ENCODE data around the gene MAPRE3.

MAPRE3 gene

GRCh38 chr2:27001950-27002349, 31.5 kb downstream of the MAPRE3 start:
- no peak overlapping the region for H3K4me3 ChIP-seq (ENCODE audit: low read depth, low read length)
- no peak for TF ChIP-seq CTCF (IDR thresholded peaks at IDR 0.05; ENCODE audit: insufficient read depth, low read depth, low read length, missing control alignments)
- DNase-seq (ENCODE audit: low read depth) = no peak

- DNase-seq (ENCODE audit: low read depth) = no peak
- TF ChIP-seq CTCF (IDR thresholded peaks at IDR 0.05; ENCODE audit: insufficient read depth, low read depth, low read length, missing control alignments) = no peak
- no peak overlapping the region for H3K4me3 ChIP-seq (ENCODE audit: low read depth, low read length)
Observed at GRCh38 chr2:27003007-27003406, 32.6 kb downstream of the MAPRE3 start.

GRCh38 chr2:27003857-27004256, 33.4 kb downstream of the MAPRE3 start:
- DNase-seq (ENCODE audit: low read depth) = peak; percentile 17
- no peak overlapping the region for H3K4me3 ChIP-seq (ENCODE audit: low read depth, low read length)
- TF ChIP-seq CTCF (IDR thresholded peaks at IDR 0.05; ENCODE audit: insufficient read depth, low read depth, low read length, missing control alignments) = no peak

- no peak for TF ChIP-seq CTCF (IDR thresholded peaks at IDR 0.05; ENCODE audit: insufficient read depth, low read depth, low read length, missing control alignments)
- no peak overlapping the region for H3K4me3 ChIP-seq (ENCODE audit: low read depth, low read length)
- DNase-seq (ENCODE audit: low read depth) = no peak
Observed at GRCh38 chr2:27006602-27007415, 36.4 kb downstream of the MAPRE3 start.

- no peak for DNase-seq (ENCODE audit: low read depth)
- no peak for TF ChIP-seq CTCF (IDR thresholded peaks at IDR 0.05; ENCODE audit: insufficient read depth, low read depth, low read length, missing control alignments)
- no peak overlapping the region for H3K4me3 ChIP-seq (ENCODE audit: low read depth, low read length)
Observed at GRCh38 chr2:27007416-27008374, 37.3 kb downstream of the MAPRE3 start.

GRCh38 chr2:27008678-27009077, 38.2 kb downstream of the MAPRE3 start:
- no peak for TF ChIP-seq CTCF (IDR thresholded peaks at IDR 0.05; ENCODE audit: insufficient read depth, low read depth, low read length, missing control alignments)
- DNase-seq (ENCODE audit: low read depth) = no peak
- H3K4me3 ChIP-seq (ENCODE audit: low read depth, low read length) = no peak overlapping the region
